Measurements from ENCODE around the gene LRMDA.
"Not testable (repeated sequence)": the region's sequence is repeated elsewhere in the genome, so short reads cannot be mapped to it uniquely, and the experiment has no call there.

LRMDA gene

DNA sequence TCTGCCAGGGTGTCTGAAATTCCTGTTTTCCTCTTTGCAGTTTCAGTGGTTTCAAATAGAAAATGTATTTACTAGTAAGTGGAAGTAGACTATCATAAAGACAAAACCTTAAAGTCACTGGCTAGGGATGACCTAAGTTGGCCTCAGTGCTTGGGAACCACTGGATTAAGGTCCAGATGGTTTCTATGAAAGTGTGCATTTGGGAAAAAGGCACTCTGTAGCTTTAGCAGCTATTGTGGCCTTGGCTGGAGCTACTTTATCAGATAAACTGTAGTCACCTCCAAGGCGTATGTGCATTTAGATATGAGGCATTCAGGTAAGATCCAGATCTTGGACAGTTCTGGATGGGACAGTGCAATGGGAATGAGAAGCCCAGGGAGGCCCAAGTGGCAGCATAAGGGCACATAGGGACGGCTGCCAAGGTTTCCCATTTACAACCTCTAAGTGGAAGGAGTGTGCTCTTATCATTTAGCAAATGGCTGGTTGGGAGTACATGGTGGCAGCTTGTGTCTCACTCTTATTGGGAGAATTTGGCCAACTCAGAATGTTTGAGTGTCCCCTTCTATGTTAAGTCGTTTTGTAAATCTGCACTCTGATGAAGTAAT lies 185.6 kb downstream of the LRMDA start:
- no peak for DNase-seq

DNA sequence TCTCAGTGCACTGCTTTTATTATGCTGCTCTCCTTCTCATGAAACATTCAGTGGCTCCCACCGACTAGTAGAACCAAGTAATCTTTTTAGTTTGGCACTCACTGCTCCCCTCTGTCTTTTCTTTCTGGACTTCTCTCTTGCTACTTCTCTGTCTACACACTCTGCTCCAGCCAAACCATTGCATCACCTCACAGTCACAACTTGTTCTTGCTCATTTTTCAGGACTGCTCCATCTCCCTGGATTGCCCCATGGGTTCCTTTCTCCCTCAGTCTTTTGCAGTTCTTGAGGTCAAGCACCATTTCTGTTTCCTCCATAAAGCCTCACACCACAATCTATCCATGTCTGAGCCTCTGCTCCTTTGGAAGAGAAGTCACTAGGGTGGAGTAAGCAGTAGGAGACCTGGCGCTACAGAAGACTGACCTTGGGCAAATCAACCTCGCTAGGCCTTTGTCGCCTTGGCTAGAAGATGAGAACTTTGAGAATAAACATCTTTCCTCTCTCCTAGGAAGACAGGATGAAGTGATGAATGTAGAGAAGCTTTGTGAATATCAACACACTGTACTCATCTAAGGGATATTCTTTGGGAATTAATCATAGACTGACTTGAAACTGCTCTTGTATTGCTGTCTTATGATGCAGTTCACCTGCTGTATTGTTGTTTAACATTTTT lies 186.2 kb downstream of the LRMDA start:
- DNase-seq: no peak

DNA sequence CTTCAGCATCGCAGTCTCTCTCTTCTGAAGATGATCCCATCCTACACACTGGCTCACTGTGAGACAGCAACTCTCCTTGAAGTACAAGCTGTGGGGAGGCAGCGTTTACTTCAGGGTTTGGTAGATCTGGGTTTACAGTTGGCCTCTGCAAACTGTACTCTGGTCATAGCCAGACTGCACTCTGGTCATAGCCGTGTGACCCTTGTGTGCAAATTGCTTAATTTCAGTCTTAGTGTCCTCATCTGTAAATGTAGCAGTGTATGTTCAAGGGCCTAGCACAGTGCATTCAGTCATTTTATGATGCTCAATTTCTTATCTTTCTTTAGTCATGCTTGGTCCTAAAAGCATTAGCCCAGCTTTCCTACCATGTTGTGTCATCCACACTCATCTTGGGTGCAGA lies 188.2 kb downstream of the LRMDA start:
- no peak for DNase-seq

DNA sequence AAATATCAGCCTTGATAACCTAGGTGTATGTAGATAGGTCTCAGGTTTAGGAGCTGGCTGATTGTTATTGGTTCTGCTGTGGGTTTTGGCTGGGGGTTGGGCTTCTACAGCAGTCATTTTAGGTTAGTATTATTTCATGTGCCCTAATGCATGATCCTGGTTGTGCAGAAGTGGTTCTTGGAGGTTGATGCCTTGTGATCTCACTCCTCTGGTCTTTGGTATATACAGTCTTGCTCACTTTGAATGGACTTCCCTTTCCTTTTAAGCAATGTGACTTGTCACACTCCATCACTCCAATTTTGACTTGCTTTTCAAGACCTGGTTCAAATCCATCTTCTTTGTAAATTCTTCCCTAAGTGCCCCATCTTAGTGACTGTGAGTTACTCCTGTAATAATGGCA lies 188.9 kb downstream of the LRMDA start:
- no peak for DNase-seq

DNA sequence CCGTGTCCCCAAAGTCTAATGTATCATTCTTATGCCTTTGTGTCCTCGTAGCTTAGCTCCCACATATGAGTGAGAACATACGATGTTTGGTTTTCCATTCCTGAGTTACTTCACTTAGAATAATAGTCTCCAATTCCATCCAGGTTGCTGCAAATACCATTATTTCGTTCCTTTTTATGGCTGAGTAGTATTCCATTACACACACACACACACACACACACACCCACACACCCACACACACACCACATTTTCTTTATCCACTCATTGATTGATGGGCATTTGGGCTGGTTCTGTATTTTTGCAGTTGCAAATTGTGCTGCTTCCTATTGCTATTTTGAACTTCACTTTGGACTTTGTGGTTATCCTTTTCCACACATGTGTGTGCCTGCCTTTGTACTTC lies 189.6 kb downstream of the LRMDA start:
- not testable (repeated sequence) for DNase-seq

DNA sequence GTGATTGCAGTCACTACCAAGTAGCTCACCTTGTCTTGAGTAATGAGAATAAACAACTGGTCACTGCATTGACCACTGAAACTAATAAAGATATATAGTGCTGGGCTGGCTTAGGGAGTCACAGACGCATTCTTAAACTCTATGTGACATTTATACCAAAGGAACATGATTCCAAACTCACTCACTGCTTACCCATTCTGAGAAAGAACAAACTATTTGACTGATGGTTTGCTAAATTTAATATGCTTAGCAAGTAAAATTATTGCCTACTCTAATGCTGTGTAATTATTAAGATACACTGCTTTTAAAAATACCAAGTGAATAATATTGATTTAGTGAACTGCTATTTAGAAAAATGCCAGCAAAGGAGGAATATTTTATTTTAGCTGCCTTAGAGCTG lies 191.1 kb downstream of the LRMDA start:
- no peak for DNase-seq

DNA sequence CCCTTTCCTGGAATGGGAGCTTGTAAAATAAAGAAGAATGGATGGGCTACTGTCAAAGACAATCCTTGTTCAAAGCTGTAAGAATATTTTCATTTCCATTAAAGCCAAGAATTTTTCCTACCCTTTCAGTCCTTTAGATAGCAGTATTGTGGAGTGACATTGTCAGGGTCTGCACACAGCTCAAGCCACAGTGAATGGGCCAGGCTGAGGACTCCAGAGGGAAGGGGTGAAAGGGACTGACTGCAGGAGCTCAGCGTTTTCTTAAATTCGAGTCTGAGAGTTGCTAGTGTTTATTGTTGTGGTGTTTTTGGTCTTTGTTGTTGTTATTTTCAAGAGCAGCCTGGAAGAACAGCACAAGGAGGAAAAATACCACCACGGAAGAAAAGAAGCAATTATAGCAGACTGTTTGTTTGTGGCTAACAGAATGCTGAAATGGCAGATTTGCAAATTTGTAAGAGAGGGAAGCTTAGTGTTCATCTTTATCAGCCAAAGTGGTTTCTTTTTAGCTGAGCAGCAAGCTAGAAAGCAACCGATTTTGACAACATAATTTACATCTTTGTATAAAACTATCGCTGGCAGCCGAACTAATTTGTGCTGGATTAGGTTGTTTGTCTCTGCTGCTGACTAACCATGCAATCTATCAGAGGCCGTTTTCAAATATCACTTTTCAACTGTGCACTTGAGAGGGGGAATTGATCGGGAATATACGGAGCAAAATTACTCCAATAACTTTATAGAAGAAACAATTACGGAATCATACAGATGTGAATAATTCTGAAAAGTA lies 192.1 kb downstream of the LRMDA start:
- DNase-seq: no peak

DNA sequence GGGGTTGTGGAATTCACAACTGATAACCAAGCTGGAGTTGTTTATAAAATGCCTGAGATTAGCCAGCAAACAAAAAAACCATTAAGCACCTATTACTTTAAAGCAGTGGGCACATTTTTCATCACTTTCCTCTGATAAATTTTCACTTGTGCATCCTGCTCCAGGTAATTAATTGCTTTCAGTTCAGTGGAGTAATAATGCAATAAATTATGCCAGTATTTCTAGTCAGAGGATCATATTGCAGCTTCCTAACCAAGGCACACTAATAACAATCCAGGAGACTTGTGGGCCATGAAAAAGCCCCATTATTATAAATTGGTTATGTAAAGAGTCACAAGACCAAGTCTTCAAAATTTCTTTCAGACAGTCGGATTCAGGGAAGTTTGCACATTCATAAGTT lies 193.2 kb downstream of the LRMDA start:
- DNase-seq: no peak

DNA sequence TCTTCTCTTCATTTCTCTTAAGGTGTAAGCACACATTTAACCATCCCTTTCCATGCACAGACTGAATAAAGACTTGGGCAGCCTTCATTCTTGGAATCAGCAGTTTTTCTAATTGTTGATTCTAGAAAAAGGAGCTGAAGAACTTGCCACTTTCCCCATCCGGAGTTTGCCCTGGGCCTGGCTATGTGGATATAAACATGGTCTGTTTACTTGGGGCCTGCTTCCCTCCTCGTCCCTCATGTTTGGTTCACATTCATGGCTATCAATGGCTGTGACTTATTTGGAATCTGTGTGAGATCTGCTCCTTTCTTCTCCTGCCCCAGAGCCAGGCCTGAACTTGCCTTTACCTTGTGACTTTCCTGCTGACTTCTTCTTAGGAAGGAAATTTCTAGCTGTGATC lies 199.3 kb downstream of the LRMDA start:
- DNase-seq: no peak

DNA sequence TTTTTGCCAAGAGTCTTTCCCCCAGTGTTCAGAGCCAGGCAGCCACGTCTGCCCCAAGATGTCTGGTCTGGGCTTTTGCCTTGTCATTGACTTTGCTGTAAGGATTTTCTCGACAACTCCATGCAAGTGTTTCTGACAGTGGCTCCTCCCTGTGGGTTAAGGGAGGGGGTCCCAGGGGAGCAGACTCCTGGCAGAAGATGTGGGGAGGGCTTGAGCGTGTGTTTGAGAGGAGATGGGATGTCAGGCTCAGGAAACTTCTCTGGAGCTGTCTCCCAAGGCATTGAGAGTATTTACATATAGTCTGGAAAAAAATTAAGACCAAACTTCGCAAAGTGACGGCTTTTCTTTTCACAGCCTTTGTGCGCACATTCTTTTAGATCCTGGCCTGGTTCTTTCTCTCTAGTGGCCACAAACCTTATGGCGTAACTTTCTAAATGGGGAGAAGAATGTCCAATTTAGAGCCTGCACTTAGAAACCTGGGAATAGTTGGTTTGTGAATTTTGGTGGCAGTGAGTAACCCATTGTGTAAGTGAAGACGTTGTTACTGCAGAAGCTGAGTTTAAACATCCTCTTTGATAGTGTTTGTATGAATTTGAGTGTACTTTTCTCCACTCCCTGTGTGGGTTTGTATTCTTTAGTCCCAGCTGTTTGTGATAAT lies 201.5 kb downstream of the LRMDA start:
- no peak for DNase-seq

DNA sequence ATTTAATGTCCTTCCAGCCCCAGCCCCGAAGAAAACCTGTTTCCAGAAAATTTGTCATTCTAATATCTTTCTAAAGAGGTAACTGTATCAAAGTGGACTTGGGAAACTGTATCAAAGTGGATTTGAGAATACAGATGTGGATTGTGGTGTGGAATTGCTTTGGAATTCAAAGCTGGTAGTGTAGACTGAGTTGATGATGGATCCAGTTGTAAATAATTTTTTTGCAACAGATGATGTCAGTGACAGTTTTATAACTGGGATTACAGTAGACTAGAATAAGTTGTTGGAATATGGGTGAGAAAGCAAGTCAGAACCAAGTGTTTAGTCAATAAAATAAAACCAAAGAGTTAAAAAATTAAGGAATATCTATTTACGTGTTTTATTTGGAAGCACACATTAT lies 202.1 kb downstream of the LRMDA start:
- no peak for DNase-seq

DNA sequence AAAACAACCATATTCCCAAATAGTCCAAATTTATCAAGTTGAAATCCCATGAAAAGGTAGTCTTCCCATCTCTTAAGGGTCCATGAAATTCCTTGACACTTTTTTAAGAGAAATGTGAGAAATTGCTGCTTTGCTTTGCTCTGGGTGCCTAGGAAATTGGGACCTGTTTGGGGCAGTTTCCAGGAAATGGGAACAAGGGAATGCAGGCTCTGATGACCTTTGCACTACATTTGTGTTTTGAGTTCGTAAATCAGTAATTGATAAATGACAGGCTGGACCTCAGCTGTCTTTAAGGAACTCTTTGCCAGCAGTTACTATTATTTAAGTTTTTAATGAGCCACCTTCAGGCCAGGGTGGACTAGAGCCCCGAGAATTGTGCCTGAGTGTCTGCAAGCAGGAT lies 203.5 kb downstream of the LRMDA start:
- DNase-seq: no peak

DNA sequence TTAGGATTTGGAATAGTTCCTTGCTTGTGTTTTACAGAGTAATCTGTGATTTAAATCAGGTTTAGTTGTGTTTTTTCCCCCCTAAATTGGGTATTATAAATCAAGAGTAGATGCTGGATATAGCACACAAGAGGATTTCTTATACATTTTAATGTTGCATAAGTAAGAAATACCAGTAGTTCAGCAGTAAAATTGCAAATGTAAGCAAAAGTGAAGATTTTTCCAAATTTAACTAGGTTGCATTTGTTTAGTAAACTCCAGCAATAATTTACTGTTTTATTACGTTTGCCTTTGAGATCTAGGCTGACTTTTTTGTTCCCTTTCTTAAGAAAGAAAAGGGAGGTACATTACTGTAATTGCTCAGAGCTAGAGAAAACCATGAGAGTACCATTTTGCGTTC lies 207.3 kb downstream of the LRMDA start:
- DNase-seq: no peak

DNA sequence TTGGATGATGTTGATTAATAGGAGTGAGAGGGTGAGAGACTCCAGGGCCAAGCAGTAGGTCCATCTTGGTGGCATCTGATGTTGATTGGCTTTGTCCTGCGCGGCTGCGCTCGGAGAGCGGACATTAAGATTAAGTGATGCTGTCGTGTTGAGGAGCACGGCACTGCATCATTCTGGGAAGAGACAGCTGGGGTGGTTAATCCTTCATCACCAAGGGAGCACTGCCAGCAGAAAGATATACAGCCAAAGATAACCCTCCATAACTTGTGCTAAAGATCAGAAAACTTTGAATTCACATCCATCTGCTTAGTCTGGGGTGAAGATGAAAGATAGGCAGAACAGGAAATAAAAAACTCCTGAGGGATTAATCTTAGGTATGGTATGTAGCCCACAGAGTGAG lies 208.3 kb downstream of the LRMDA start:
- no peak for DNase-seq

DNA sequence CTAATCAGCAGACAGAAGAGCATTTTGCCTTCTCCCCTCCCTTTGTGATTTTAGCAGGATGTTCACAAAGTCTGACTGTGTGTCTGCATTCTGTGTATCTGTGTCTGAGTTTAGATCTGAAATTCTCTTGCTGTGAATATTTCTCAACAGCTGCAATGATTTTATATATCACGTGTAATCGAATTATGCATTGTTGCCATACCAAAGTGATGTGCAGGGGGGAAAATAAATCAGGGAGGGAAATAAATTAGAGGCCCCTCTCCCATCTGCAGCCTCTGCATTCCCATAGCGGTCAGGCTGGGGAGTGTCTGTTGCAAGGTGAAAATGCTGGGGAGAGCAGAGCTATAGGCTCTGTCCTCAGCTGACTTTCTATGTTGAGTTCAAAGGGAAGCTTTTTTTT lies 209.0 kb downstream of the LRMDA start:
- no peak for DNase-seq

DNA sequence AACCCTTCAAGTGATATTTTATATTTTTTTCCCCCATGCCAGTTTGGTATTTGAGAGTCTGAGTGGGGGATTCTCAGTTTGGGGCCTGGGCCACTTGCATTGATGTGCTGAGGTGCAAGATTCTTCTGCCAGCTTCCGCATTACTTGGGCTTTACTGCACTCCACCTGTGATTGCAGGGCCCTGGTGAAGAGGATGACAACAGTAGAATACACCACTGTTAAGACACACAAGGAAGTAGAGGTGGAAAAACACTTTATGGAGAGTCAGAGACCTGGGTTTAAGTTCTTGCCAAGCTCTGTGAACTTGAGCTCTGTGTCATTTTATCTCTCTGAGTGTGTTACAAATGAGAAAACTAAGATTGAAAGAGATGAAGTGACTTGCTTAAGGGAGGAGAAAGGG lies 209.4 kb downstream of the LRMDA start:
- no peak for DNase-seq

DNA sequence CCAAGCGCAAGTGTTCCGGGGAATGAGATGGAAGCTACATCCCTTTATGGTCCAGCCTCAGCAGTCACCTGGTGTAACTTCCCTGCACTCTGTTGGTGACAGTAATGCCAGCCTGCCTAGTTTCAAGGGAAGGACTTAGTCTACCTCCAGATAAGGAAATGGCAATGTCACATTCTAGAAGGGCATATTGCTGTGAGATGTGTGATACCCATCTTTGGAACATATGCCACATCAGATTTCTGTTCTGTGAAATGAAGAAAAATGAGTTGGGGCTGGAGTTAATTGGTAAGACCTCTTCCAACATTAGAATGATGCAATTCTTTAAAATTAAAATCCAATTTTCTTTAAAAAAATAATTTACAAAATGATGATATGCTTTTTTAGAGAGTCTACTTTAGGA lies 212.0 kb downstream of the LRMDA start:
- no peak for DNase-seq

DNA sequence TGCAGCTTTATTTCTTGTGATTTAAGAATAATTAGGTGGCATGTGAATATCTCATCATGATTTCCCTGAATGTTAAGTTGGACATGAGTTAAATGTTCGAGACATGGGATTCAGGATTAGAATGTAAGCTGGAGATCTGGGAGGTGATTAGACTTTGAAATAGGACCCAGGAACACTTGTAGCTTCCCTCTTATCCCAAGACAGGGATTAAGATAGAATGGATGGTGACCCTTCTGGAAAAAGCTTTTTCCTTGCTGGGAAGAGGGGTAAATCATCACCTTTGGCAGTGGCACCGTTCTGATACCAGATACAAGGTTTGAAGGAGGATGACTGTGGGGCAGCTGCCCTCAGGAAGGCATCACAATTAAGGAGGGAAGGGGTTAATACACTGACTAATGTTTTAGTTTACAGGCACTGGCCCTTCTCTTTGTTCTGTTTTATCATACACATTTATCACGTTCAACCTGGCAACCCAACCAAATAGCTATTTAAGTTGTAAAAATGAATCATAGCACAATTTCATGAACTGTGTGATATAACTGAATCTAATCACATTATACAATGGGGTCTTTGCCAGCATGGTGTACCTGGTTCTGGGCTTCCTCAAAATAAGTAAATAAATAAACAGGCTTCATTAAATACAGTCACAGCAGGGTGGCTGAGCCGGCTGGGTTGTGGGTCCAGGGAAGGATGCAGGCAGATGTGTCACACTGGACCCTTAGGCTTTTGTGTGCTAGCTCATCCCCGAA lies 212.7 kb downstream of the LRMDA start:
- no peak for DNase-seq

DNA sequence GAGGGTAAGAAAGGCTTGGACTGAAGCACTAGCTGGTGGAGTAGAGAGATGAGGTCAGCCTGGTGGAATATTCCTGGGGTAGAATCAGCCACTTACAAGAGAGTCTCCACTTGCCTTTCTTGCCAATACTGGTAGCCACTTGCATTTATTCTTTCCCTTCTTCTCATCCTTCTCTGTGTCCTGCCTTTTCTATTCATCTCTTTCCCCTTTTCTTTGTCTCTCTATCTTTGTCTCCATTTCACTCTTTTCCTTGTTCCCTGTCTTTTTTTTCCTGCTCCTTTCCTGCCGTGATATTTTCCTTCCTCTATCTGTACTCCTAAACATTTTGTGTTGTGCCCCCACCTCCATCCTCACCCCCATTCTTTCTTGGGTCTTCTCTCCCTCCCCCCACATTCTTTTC lies 214.3 kb downstream of the LRMDA start:
- DNase-seq: no peak

DNA sequence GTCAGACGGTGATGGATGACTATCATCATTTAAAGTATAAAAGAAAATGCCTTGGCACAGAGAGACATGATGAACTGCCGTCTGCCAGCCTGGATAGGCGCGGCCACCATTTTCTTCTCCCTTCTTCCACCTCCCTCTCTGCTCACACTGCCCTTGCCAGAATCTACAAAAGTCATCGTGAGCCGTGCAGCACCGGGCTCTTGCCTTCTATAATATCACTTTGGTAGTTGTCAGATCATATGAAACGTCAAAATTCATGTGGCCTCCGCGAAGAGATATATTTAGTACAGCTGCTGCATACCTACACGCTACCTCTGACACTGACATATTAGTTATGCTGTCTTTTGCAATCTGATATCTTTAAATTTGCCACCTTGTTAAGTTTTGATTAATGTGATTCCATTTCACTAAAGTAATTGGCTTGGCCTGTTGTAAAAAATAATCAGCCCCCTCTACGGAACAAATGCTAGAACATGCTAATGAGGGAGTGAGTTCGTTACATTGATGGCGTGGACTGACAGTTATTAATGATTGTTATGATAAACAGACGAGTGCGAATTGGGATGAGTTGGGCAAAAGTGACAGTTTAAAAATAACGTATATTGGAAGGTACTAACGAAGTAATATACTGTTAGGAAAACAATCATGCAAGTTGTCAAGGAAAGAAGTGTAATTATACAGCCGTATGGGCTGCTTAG lies 214.9 kb downstream of the LRMDA start:
- DNase-seq: no peak

DNA sequence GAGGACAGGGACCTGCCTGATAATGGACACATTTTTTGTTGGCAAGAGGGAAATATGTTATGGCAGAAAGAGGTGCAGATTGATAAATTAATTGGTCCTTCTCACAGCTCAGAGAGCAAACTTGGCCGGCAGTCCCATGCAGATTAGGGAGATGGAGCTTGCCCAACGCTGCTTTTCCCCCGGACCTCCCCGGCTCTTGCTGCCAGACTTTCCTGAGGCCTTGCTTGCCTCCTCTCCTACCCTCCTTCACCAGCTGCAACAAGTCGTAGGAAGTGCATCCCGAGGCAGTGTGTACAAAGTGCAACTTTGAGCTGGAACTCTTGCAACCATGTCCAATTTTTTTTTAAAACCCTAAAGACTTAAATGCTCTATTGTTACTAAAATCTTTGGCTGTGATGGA lies 215.5 kb downstream of the LRMDA start:
- DNase-seq: no peak

DNA sequence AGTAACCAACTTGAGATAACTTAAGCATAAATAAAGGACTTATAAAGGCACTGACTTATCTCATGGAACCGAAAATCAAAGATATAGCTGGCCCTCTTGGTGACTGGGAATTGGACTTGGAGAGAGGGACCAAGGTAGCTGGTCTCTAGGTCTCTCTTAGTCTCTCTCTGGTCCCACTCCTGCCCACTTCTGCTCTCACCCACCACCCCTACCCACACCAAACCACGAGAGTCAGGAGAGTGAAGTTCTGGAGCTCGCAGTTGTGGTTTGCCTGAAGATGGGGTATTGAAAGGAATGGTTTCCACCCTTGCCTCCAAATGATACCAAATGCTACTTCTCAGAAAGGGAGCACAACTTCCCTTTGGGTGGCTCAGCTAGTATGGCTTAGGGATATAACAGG lies 216.3 kb downstream of the LRMDA start:
- no peak for DNase-seq

DNA sequence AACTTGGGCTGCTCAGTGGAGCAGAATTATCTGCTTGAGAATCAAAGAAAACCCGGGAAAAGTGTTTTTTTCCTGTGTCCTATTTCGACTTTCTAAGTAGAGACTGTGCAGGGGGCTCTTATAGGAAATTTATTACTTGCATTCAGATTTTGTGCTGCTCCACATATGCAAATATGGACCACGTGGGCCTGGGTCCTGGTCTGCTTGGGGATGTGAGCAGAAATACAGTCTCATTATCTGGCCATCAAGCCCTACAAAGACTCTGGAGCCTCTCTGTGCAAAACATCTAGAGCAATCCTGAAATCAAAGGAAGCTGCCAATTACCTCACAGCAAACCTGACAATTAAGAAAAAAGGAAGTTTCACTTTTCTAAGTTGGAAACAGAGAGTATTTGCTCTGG lies 216.9 kb downstream of the LRMDA start:
- no peak for DNase-seq
